Endodermal cell (in vitro differentiated cells): ENCODE results near the gene PPP2R2C. TPM values are rescaled to one million over a fixed set of nuclear protein-coding genes. Genes with fewer than 3 reads are reported as not detected.

Source experiments
- DNase-seq: peaks from one replicate; pipeline ENCODE4 v3.0.0-alpha.2; 2017
- H3K27ac ChIP-seq: 2 replicates; pipeline ENCODE4 v1.5.1; 2013; ENCODE audit warnings: mild to moderate bottlenecking, low read depth, low read length, moderate library complexity
- H3K27me3 ChIP-seq: 2 replicates; pipeline ENCODE4 v1.6.1; 2013; ENCODE audit warnings: mild to moderate bottlenecking, low read length, moderate library complexity; ENCODE audit not compliant: insufficient read depth, control insufficient read depth, poor library complexity, severe bottlenecking
- H3K36me3 ChIP-seq: 2 replicates; pipeline ENCODE4 v1.7.0; 2013; ENCODE audit warnings: mild to moderate bottlenecking, low read length, moderate library complexity; ENCODE audit not compliant: control insufficient read depth, insufficient read depth
- H3K4me1 ChIP-seq: one replicate; pipeline ENCODE4 v1.7.0; 2013; ENCODE audit warnings: low read length; ENCODE audit not compliant: control insufficient read depth, insufficient read depth
- H3K4me3 ChIP-seq: 2 replicates; pipeline ENCODE4 v1.5.1; 2013; ENCODE audit warnings: mild to moderate bottlenecking, low read length, moderate library complexity
- H3K9ac ChIP-seq: 2 replicates; pipeline ENCODE4 v1.6.1; 2013; ENCODE audit warnings: mild to moderate bottlenecking, low read length, moderate library complexity; ENCODE audit not compliant: poor library complexity, severe bottlenecking; ENCODE audit errors: extremely low read depth
- H3K9me3 ChIP-seq: 2 replicates; pipeline ENCODE4 v1.6.1; 2013; ENCODE audit warnings: mild to moderate bottlenecking, low read length, moderate library complexity; ENCODE audit not compliant: control insufficient read depth
- H3K27ac Mint-ChIP-seq: 2 replicates; pipeline ENCODE4 v1.8.0; 2020; ENCODE audit warnings: mixed read lengths
- H3K27me3 Mint-ChIP-seq: 2 replicates; pipeline ENCODE4 v1.8.0; 2021; ENCODE audit warnings: mild to moderate bottlenecking, mixed read lengths; ENCODE audit not compliant: insufficient read depth
- H3K36me3 Mint-ChIP-seq: 2 replicates; pipeline ENCODE4 v1.8.0; 2020; ENCODE audit warnings: low read depth, mixed read lengths
- H3K4me1 Mint-ChIP-seq: 2 replicates; pipeline ENCODE4 v1.8.0; 2020; ENCODE audit warnings: mixed read lengths
- H3K4me3 Mint-ChIP-seq: 2 replicates; pipeline ENCODE4 v1.8.0; 2020; ENCODE audit warnings: mild to moderate bottlenecking, moderate library complexity, mixed read lengths
- H3K9me3 Mint-ChIP-seq: 2 replicates; pipeline ENCODE4 v1.8.0; 2020; ENCODE audit warnings: mild to moderate bottlenecking, mixed read lengths
- WGBS, 2 experiments: methylation state at CpG; one replicate each; pipeline versions ENCODE4 v1.1.5 to v1.1.7; 2013; ENCODE audit warnings: missing lambda C conversion rate in 2 of 2, mixed read lengths in 1 of 2; ENCODE audit not compliant: insufficient coverage in 1 of 2, insufficient read length in 1 of 2; 5-methylcytosine and 5-hydroxymethylcytosine counted together
- total RNA-seq, 2 donors: library from RNA; stranded (reverse); fragmentation: NEBNext Ultra II Directional in 1 of 2; extraction: Animal tissue kit (Norgen Biotek cat#: 25700) in 1 of 2; gene quantifications; 2 replicates in 1 of 2; 3 replicates in 1 of 2; pipeline ENCODE4 v1.2.1, GENCODE V29; 2021
- TF ChIP-seq, protein P1 (sequence below): fragments of 200-600 bp; sonication (generic); conservative IDR thresholded peaks from 2 replicates; pipeline ENCODE4 v1.5.0; 2021; ENCODE audit warnings: antibody characterized with exemption, mild to moderate bottlenecking

Gene PPP2R2C
- total RNA-seq, 2 donors from 2014 or later: 4.4 to 19.2 TPM

DNA sequence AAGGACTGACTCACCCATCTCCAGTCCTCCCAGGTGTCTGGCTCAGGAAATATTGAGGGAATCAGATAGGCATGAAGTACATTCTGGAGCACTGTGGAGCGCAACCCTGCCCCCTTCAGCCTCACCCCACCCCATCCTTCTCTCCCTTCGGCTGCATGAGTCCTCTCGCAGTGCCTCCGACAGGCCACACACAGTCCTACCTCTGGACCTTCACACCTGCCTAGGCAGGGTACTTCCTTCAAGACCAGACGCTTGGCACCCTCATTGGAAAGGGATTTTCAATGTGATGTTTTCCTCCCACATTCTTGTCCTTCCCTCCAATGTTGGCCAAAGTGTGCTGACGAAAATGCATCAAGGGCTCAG lies 26.8 kb upstream of the PPP2R2C start:
- DNase-seq: no peak
- no peaks in the 10 kb centered on the region for H3K4me1 ChIP-seq
- 89 to 92% methylated on average over 5 to 6 of the region's 6 CpGs for WGBS, 2 experiments
- H3K27me3 Mint-ChIP-seq: peaks cover 8% of the 10 kb centered on the region
- H3K4me1 Mint-ChIP-seq: no peaks in the 10 kb centered on the region
- TF ChIP-seq, protein P1, sequence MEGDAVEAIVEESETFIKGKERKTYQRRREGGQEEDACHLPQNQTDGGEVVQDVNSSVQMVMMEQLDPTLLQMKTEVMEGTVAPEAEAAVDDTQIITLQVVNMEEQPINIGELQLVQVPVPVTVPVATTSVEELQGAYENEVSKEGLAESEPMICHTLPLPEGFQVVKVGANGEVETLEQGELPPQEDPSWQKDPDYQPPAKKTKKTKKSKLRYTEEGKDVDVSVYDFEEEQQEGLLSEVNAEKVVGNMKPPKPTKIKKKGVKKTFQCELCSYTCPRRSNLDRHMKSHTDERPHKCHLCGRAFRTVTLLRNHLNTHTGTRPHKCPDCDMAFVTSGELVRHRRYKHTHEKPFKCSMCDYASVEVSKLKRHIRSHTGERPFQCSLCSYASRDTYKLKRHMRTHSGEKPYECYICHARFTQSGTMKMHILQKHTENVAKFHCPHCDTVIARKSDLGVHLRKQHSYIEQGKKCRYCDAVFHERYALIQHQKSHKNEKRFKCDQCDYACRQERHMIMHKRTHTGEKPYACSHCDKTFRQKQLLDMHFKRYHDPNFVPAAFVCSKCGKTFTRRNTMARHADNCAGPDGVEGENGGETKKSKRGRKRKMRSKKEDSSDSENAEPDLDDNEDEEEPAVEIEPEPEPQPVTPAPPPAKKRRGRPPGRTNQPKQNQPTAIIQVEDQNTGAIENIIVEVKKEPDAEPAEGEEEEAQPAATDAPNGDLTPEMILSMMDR: no peak
- H3K4me3 Mint-ChIP-seq: no peak overlapping the region
- H3K27me3 ChIP-seq: no peaks in the 10 kb centered on the region
- no peak overlapping the region for H3K27ac Mint-ChIP-seq
- H3K9me3 ChIP-seq: peaks cover 9% of the 10 kb centered on the region
- H3K4me3 ChIP-seq: no peak overlapping the region
- H3K9me3 Mint-ChIP-seq: peaks cover 13% of the 10 kb centered on the region
- no peaks in the 10 kb centered on the region for H3K36me3 Mint-ChIP-seq
- H3K27ac ChIP-seq: no peak overlapping the region
- no peak overlapping the region for H3K9ac ChIP-seq
- H3K36me3 ChIP-seq: no peaks in the 10 kb centered on the region

DNA sequence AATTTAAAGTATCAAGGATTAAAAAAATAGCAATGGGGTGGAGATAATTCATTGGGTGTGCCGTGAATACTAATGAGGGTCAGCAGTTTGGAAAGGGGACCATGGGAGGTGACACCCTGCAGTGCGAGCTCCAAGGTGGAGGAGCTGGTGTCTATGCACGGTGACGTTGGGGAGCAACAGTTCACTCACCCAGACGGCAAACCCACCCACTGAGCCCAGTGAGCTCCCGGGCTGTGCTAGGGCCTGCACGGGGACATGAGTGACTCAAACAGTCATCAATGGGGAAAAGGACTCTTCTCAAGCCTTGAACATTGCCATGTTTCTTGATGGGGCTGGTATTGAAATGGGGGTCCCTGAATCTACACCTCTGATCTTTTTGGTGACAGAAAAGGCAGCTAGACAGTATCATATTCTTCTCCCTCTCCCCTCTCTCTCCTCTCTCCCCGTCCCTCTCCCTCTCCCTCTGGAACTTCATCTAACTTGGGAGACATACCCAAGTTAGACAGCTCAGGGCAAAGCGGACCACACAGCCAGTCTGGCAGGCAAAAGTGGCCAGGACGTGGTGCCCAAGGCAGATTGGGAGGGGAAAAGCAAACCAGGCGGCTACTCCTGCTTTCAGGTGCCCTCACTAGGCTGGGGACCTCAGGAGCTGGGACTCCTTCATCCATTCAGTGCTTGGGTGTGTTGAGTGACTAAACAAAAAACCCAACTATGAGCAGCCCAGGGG lies 26.3 kb upstream of the PPP2R2C start:
- Mint-ChIP-seq H3K27me3 (peaks cover 7% of the 10 kb centered on the region), H3K9me3 (peaks cover 8% of the 10 kb centered on the region), H3K27ac (no peak overlapping the region), H3K36me3 (no peaks in the 10 kb centered on the region), H3K4me3 (no peak overlapping the region), H3K4me1 (peaks cover 3% of the 10 kb centered on the region)
- WGBS, 2 experiments: 84% methylated on average over 4 to 11 of the region's 11 CpGs
- no peaks in the 10 kb centered on the region for H3K36me3 ChIP-seq
- no peak overlapping the region for H3K27ac ChIP-seq
- no peaks in the 10 kb centered on the region for H3K27me3 ChIP-seq
- peaks cover 4% of the 10 kb centered on the region for H3K9me3 ChIP-seq
- no peaks in the 10 kb centered on the region for H3K4me1 ChIP-seq
- H3K4me3 ChIP-seq: no peak overlapping the region
- no peak for DNase-seq
- H3K9ac ChIP-seq: no peak overlapping the region
- TF ChIP-seq, protein P1: no peak

DNA sequence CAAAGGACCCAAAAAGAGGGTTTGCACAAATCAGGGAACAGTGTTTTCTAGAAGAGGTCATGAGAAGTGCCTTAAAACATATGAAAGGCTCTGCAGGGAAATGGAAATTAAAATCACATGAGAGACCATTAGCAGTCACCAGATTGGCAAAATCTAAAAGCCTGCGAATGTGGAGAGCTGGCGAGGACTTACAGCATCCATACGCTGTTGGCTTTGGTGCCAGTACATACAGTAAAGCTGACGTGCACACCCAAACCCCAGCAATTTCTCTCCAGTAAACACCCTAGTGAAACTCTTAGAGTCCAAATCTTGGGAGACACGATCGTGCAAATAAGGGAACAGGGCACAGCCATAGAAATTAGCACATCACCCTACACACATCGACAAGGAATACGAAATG lies 25.4 kb upstream of the PPP2R2C start:
- Mint-ChIP-seq H3K4me3 (no peak overlapping the region), H3K36me3 (no peaks in the 10 kb centered on the region), H3K27ac (no peak overlapping the region), H3K27me3 (peaks cover 3% of the 10 kb centered on the region), H3K4me1 (peaks cover 12% of the 10 kb centered on the region), H3K9me3 (no peaks in the 10 kb centered on the region)
- DNase-seq: no peak
- Histone ChIP-seq H3K36me3 (no peaks in the 10 kb centered on the region), H3K4me1 (no peaks in the 10 kb centered on the region), H3K9ac (no peak overlapping the region), H3K27ac (no peak overlapping the region), H3K4me3 (no peak overlapping the region), H3K9me3 (no peaks in the 10 kb centered on the region), H3K27me3 (no peaks in the 10 kb centered on the region)
- TF ChIP-seq, protein P1: no peak
- WGBS, 2 experiments: 92 to 98% methylated on average over 4 to 8 of the region's 8 CpGs
